GM21619 (cell line): ENCODE results near the gene CSDE1.

Experiments
- ATAC-seq: cut with Tn5 transposase; IDR thresholded peaks from one replicate; pipeline ENCODE4 v1.9.1; 2021; ENCODE audit not compliant: unreplicated experiment

CSDE1 gene

GRCh38 chr1:114668373-114668772, 89.4 kb downstream of the CSDE1 start:
- ATAC-seq: no peak

- ATAC-seq: no peak
Observed at GRCh38 chr1:114666954-114667353, 90.8 kb downstream of the CSDE1 start.
